Hematopoietic multipotent progenitor cell treated with erythropoietin and hydrocortisone succinate and interleukin-3 and kit ligand, for 6 days (in vitro differentiated cells): ENCODE data around the gene ANKRD9.

Source experiments
- DNase-seq: peaks from one replicate; pipeline ENCODE4 v3.0.0-alpha.2; 2015

The ANKRD9 gene

DNA sequence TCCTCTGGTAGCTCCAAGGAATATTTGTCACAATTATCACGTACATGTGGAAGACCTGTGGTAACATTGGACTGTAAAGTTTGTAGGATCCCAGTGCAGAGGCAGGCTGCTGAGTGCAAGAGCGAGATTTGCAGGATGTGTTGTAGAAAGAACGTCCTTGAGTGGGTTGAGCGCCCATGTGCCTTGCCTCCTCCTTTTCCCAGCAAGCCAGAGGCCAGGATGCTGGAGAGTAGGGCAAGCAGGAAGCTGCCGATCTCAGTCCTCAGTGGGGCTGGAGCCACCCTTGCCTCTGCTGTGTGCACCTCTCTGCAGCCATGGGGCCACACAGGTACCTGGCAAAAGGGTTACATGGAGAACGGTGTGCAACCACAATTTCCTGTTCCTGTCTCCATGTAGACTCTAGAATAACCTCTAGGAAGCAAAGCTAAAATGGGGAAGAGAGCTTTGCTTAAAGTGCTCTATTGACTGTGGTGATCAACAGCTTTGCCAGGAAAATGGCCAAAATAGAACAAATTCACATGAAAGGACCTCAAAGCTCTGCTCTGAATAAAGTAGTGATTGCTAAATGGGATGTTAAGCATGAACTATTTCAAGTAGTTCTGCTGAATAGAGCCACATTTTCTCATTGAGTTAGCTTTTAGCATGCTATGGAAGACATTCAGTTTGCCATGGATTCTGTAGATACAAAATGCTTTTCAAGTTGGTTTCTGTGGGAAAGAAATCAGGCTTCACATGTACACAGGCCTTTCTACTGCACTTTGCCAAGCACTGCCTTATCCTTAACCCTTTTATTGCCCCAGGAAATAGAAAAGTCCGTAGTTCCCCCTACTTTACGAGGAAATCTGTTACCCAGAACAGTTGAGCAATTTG lies 37.4 kb downstream of the ANKRD9 start:
- no peak for DNase-seq

DNA sequence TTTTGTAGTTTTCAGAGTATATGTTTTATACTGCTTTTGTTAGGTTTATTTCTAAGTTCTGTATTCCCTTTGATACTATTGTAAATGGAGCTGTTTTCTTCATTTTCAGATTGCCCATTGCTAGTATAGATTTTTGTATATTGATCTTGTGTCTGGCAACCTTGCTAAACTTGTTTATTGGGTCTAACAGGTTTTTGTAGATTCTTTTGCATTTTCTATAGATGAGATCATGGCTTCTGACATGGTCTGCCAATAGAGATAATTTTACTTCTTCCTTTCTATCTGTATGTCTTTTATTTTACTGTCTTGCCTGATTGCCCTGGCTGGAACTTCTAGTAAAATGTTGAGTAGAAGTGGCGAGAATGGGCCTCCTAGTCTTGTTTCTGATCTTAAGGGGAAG lies 40.3 kb downstream of the ANKRD9 start:
- no peak for DNase-seq

GRCh38 chr14:102464846-102465341 lies 44.7 kb downstream of the ANKRD9 start:
- DNase-seq: no peak

DNA sequence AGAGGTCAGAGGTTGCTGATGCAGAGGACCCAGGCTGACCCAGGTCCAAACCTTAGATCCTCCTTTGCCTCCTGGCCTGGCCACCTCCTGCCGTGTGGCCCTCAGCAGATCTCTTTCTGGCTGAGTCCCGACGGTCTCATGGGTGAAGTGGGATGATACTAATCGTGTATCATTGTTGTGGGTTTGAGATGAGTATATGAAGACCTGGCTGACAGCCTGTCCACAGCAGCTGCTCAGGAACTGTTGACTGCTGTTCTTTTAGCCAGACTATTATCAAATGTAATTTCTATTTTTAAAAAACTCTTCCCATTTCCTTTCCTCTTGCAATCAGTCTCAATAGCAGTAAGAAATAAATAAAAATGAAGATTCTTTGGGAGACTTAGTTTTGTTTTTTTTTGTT lies 45.6 kb downstream of the ANKRD9 start:
- DNase-seq: no peak

DNA sequence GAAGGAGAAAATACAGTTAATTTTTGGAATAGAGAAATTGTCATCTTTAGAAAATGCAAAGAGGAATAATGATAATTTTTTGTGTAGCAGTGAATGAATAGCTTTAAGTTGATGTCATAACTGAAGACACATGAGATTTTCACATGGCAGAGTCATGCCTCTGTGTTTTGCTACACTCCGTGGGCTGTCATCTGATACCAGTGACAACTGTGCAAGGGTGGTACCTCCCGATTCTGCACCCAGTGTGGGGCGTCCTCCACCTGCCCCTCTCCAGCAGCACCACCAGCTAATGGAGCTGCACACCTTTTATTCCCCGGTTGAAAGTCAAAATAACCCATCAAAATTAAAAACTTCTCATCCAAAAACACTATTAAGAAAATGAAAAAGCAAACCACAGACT lies 47.2 kb downstream of the ANKRD9 start:
- no peak for DNase-seq

DNA sequence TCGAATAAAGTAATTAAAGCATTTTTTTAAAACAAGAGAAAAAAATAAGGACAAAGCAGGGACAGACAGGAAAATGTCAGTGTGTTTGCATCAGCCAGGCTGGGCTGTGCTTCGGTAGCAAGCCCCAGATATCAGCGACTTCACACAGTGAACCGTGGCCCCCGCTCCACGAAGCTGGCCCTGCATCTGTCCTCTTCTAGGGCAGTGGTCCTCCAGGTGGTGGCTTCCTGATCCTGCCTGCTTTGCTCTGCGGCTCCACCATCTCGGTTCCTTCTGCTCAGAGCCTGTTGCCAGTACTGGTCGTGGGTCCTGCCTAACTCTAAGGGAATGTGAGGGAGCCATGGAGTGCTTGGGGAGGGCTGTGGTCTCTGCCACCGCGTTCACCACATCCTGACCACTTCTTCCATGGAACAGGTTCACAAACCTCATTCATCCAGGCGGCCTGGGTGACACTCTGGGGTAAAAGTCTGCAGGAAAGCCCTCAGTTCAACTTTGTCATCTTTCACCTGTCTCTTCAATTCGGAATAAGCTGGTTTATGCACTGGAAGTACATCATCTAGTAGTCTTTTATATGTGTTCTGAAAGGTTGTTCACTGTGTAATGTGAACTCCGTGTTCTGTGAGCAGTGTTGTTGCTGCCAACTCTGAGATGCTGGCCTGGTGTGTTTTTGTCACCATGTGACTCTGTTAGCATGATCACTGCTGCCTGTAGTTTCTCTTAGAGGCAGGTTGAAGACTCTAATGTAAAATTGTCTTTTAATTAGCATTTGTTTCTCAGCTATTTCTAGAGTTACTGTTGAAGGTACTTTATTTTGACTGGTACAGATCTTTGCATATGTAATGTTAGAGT lies 47.9 kb downstream of the ANKRD9 start:
- DNase-seq: no peak

DNA sequence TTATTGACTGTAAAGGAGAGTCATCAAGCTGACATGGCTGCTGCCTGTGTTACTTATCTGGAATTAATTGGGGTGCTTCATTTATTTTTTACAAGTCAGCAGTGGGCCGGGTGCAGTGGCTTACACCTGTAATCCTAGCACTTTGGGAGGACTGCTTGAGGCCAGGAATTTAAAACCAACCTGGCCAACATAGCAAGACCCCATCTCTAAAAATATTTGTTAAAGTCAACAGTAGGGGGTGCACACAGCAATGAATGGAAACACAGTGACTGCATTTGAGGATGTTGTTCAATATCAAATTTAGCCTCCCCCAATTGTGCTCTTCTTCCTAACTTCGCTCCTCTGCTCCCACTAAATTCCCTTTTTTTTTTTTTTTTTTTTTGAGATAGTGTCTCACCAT lies 52.1 kb downstream of the ANKRD9 start:
- no peak for DNase-seq

DNA sequence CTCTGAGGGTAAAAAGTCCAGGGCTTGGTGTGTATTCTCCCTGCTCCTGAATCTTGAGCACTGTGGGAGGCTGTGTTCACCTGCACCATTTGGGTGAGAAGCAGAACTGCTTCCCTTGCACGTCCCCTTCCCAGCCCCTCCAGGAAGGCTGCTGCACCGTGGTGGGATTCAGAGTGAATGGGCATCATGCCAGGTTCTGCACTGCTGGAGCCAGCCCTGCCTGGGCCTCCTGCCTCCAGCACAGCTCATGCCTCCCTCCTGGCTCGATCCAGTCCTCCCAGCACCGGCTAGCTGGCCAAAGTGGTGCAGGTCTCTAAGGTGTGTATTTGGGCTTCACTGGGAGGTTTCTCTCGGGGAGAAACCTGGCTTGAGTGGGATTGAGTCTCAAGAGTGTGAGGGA lies 54.9 kb downstream of the ANKRD9 start:
- no peak for DNase-seq

DNA sequence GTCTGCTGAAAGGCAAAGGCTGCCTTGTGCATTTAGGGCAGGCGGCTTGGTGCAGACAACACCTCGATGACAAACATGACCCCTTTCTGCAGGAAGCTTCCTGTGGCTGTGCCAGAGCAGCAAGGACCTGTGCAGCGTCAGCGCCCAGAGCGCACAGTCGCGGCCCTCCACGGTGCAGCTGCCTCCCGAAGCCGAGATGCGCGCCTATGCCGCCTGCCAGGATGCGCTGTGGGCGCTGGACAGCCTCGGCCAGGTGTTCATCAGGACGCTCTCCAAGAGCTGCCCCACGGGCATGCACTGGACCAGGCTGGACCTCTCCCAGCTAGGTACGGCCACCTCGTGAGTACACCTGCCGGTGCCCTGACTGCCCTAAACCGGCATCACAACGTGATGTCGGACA lies 57.3 kb downstream of the ANKRD9 start:
- DNase-seq: no peak
